MM.1S (cell line): ENCODE results near the gene FGF14.

Experiments used
- EZH2phosphoT487 ChIP-seq: fragments of 300-600 bp; sonication (generic); IDR thresholded peaks from 2 replicates; pipeline ENCODE4 v1.6.1; 2018; ENCODE audit warnings: antibody characterized with exemption, low read length
- TF ChIP-seq, protein P1 (sequence below): fragments of 300-600 bp; sonication (generic); IDR thresholded peaks from 2 replicates; pipeline ENCODE4 v1.5.1; 2016; ENCODE audit warnings: antibody characterized with exemption, low read length, mixed read lengths

DNA sequence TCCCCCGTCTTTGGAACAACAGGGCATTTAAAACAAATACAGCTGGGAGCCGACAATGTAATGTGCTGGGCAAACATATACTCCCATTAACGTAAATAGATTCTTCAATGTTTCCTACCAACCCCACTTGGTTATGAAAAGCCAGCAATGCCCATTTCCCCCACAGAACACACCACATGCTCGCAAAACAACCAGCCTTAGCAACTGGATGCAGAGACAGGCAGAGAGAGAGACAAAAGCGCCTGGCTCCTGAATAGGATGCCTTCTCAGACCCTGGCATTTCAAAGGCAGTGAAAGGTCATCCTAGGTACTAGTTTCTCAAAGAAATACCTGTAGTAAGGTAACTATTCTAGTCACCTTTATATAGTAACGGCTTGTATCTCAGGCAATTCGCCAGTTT lies 486.5 kb downstream of the FGF14 start:
- TF ChIP-seq, protein P1, sequence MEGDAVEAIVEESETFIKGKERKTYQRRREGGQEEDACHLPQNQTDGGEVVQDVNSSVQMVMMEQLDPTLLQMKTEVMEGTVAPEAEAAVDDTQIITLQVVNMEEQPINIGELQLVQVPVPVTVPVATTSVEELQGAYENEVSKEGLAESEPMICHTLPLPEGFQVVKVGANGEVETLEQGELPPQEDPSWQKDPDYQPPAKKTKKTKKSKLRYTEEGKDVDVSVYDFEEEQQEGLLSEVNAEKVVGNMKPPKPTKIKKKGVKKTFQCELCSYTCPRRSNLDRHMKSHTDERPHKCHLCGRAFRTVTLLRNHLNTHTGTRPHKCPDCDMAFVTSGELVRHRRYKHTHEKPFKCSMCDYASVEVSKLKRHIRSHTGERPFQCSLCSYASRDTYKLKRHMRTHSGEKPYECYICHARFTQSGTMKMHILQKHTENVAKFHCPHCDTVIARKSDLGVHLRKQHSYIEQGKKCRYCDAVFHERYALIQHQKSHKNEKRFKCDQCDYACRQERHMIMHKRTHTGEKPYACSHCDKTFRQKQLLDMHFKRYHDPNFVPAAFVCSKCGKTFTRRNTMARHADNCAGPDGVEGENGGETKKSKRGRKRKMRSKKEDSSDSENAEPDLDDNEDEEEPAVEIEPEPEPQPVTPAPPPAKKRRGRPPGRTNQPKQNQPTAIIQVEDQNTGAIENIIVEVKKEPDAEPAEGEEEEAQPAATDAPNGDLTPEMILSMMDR, result no peak
- TF ChIP-seq EZH2phosphoT487, result no peak
